CD4-positive, alpha-beta T cell (primary cell): ENCODE measurements around the gene KRTAP5-8. TPM values are rescaled to one million over a fixed set of nuclear protein-coding genes. Genes with fewer than 3 reads are reported as not detected.
A peak's percentile ranks its signal among the peaks of the same experiment; 100 is the strongest.

Experiments used
- ATAC-seq: fragments of 200-7000 bp; cut with Tn5 transposase; one replicate; pipeline ENCODE4 v1.10.0; 2022; ENCODE audit warnings: mild to moderate bottlenecking; ENCODE audit not compliant: poor library complexity
- CTCF ChIA-PET: fragments of 350-600 bp; sonication (Branson Sonifier 250); formaldehyde crosslinking; loops from one replicate; lab custom pipeline; 2021; ENCODE audit warnings: antibody characterized with exemption, inconsistent platforms; lab: Charles Lee
- POLR2A ChIA-PET: fragments of 350-600 bp; sonication (Branson Sonifier 250); formaldehyde crosslinking; loops from one replicate; lab custom pipeline; 2021; ENCODE audit warnings: antibody characterized with exemption, inconsistent platforms; lab: Charles Lee
- DNase-seq, 14 experiments: peaks; one replicate each; pipeline ENCODE4 v3.0.0-alpha.2; 2013 to 2020; ENCODE audit warnings: mixed read lengths in 2 of 14
- H3K27ac ChIP-seq, 2 donors: one replicate each; pipeline versions ENCODE4 v1.5.1 to v1.7.0; 2013; ENCODE audit warnings: low read length in 2 of 2, low read depth in 1 of 2, mild to moderate bottlenecking in 1 of 2
- H3K27me3 ChIP-seq, 2 experiments: 1 replicate in 1 of 2; 2 replicates in 1 of 2; pipeline versions ENCODE4 v1.6.1 to v1.7.0; 2013; ENCODE audit warnings: low read length in 2 of 2, control low read depth in 1 of 2, mild to moderate bottlenecking in 1 of 2, moderate library complexity in 1 of 2; ENCODE audit not compliant: insufficient read depth in 2 of 2, control insufficient read depth in 1 of 2
- H3K36me3 ChIP-seq: one replicate; pipeline ENCODE4 v1.6.1; 2013; ENCODE audit warnings: low read length, control low read depth; ENCODE audit not compliant: insufficient read depth
- H3K4me1 ChIP-seq: one replicate; pipeline ENCODE4 v1.6.1; 2013; ENCODE audit warnings: low read length, control low read depth; ENCODE audit not compliant: insufficient read depth
- H3K4me3 ChIP-seq: one replicate; pipeline ENCODE4 v1.5.1; 2013; ENCODE audit warnings: mild to moderate bottlenecking, low read length, moderate library complexity
- H3K9me3 ChIP-seq, 2 experiments: 1 replicate in 1 of 2; 2 replicates in 1 of 2; pipeline versions ENCODE4 v1.6.1 to v1.7.0; 2013; ENCODE audit warnings: low read length in 2 of 2, mild to moderate bottlenecking in 2 of 2, control low read depth in 1 of 2, moderate library complexity in 1 of 2; ENCODE audit not compliant: control insufficient read depth in 1 of 2, insufficient read depth in 1 of 2
- H3K27ac Mint-ChIP-seq: one replicate; pipeline ENCODE4 v1.8.0; 2020; ENCODE audit warnings: mixed read lengths
- H3K27me3 Mint-ChIP-seq: one replicate; pipeline ENCODE4 v1.8.0; 2021; ENCODE audit warnings: mixed read lengths
- H3K36me3 Mint-ChIP-seq: one replicate; pipeline ENCODE4 v1.8.0; 2021; ENCODE audit warnings: low read depth, mixed read lengths
- H3K4me1 Mint-ChIP-seq: one replicate; pipeline ENCODE4 v1.8.0; 2021; ENCODE audit warnings: low read depth, mixed read lengths
- H3K4me3 Mint-ChIP-seq: one replicate; pipeline ENCODE4 v1.8.0; 2020; ENCODE audit warnings: mild to moderate bottlenecking, mixed read lengths
- H3K9me3 Mint-ChIP-seq: one replicate; pipeline ENCODE4 v1.8.0; 2020; ENCODE audit warnings: mixed read lengths
- CTCF ChIP-seq: fragments of 200-600 bp; IDR thresholded peaks from one replicate; pipeline ENCODE4 v1.8.0; 2022; ENCODE audit warnings: antibody characterized with exemption, mild to moderate bottlenecking
- intact Hi-C, 2 experiments: fragments of 100-400 bp; cut with DNase I in 1 of 2; cut with micrococcal nuclease in 1 of 2; formaldehyde crosslinking; loops; one replicate each; pipeline versions ENCODE4 v1.15.1 to v1.9.0; 2023 to 2025; cut with DNase I, micrococcal nuclease
- total RNA-seq, 174 experiments: library from RNA in 2 of 174; stranded (reverse) in 2 of 174; gene quantifications; one replicate each; pipeline ENCODE4 v1.2.3 and lab custom pipeline; 2021 to 2026

Gene KRTAP5-8
- total RNA-seq, 2 experiments from 2014 or later, result not detected

- Histone ChIP-seq H3K9me3 (peaks cover 14 to 27% of the 10 kb centered on the region in 2 experiments), H3K27me3 (no peaks in the 10 kb centered on the region), H3K27ac (no peak overlapping the region), H3K4me3 (no peak overlapping the region), H3K4me1 (no peaks in the 10 kb centered on the region), H3K36me3 (peaks cover 56% of the 10 kb centered on the region)
- Mint-ChIP-seq H3K9me3 (peaks cover 2% of the 10 kb centered on the region), H3K4me1 (no peaks in the 10 kb centered on the region), H3K4me3 (no peak overlapping the region), H3K27me3 (no peaks in the 10 kb centered on the region), H3K27ac (no peak overlapping the region), H3K36me3 (peaks cover 87% of the 10 kb centered on the region)
- peak in 1 of 14 experiments; percentile 15 for DNase-seq
- ATAC-seq, result no peak
- TF ChIP-seq CTCF, result no peak
- intact Hi-C loops, result no loop called here
- POLR2A ChIA-PET, result no interaction called here
- CTCF ChIA-PET, result no interaction called here
Measured at GRCh38 chr11:71502871-71503435, 34.9 kb upstream of the KRTAP5-8 start.

DNA sequence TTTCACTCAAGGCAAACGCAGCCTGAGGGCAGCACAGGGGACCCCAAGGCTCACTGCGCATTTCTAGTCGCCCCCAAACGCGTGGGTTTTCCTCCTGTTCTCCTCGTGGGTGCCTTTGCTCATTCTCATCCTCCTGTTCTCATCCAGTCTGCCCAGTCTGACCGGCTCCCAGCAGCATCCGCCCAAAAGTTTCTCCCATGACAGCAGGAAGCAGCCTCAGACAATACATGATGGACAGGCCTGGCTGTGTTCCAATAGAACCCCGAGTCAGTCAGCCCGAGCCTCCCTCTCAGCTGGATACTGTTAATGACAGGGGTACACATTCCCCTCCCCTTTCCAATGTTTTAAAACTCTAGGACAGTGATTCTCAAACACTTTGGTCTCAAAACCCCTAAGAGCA is 33.3 kb upstream of the KRTAP5-8 start:
- Histone ChIP-seq H3K9me3 (peaks cover 20 to 27% of the 10 kb centered on the region in 2 experiments), H3K4me3 (no peak overlapping the region), H3K36me3 (peaks cover 40% of the 10 kb centered on the region), H3K4me1 (no peaks in the 10 kb centered on the region), H3K27me3 (no peaks in the 10 kb centered on the region), H3K27ac (no peak overlapping the region)
- POLR2A ChIA-PET, result no interaction called here
- no peak overlapping the region for H3K27ac Mint-ChIP-seq
- CTCF ChIA-PET, result no interaction called here
- no peaks in the 10 kb centered on the region for H3K27me3 Mint-ChIP-seq
- peak in 1 of 14 experiments; percentile 10 for DNase-seq
- peaks cover 9% of the 10 kb centered on the region for H3K9me3 Mint-ChIP-seq
- intact Hi-C loops, result no loop called here
- no peak for TF ChIP-seq CTCF
- peaks cover 83% of the 10 kb centered on the region for H3K36me3 Mint-ChIP-seq
- no peak for ATAC-seq
- H3K4me3 Mint-ChIP-seq, result no peak overlapping the region
- H3K4me1 Mint-ChIP-seq, result no peaks in the 10 kb centered on the region

DNA sequence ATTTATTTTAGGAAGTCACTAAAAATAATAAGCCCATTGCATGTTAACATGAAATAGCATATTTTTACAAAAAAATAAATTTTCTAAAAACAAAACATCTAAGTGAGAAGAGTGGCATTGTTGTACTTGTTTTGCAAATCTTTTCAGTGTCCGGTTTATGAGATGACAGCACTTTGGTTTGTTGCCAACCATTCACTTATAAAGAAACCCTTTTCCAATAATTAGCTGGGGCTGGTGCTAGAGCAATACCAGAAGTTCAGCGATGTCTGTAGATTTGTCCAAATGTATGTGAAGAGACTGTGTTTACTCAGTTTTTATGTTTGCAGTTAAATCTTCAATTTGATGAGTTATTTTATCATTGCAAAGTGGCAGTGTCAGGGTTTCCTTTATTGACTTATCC is 32.8 kb upstream of the KRTAP5-8 start:
- Histone ChIP-seq H3K27ac (no peak overlapping the region), H3K4me1 (no peaks in the 10 kb centered on the region), H3K27me3 (no peaks in the 10 kb centered on the region), H3K36me3 (peaks cover 35% of the 10 kb centered on the region), H3K4me3 (no peak overlapping the region), H3K9me3 (peaks cover 25 to 27% of the 10 kb centered on the region in 2 experiments)
- no peaks in the 10 kb centered on the region for H3K4me1 Mint-ChIP-seq
- H3K4me3 Mint-ChIP-seq, result no peak overlapping the region
- peaks cover 14% of the 10 kb centered on the region for H3K9me3 Mint-ChIP-seq
- DNase-seq, result no peak
- H3K36me3 Mint-ChIP-seq, result peaks cover 83% of the 10 kb centered on the region
- CTCF ChIA-PET, result no interaction called here
- ATAC-seq, result no peak
- intact Hi-C loops, result no loop called here
- POLR2A ChIA-PET, result no interaction called here
- no peak for TF ChIP-seq CTCF
- no peaks in the 10 kb centered on the region for H3K27me3 Mint-ChIP-seq
- H3K27ac Mint-ChIP-seq, result no peak overlapping the region
